ENCODE data around the gene FMO5.

DNA sequence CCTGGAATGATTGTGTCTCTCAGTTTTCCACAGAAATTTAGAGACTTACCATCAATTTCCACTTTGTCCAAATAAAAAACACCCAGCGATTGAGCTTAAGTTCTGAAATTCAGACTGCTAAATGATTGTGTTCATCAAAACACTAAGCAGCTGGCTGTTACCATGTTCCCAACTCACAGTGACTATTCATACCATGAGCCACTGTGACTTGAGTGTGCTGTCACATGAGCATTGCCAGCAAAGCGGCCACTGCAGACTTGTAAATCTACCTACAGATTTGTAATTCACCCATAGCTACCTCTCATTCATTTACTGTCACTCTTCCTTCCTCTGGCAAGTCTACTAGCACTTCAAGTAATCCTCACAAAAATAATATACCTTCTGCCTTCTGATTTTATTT lies 35.6 kb downstream of the FMO5 start:
- TF ChIP-seq, protein P1, sequence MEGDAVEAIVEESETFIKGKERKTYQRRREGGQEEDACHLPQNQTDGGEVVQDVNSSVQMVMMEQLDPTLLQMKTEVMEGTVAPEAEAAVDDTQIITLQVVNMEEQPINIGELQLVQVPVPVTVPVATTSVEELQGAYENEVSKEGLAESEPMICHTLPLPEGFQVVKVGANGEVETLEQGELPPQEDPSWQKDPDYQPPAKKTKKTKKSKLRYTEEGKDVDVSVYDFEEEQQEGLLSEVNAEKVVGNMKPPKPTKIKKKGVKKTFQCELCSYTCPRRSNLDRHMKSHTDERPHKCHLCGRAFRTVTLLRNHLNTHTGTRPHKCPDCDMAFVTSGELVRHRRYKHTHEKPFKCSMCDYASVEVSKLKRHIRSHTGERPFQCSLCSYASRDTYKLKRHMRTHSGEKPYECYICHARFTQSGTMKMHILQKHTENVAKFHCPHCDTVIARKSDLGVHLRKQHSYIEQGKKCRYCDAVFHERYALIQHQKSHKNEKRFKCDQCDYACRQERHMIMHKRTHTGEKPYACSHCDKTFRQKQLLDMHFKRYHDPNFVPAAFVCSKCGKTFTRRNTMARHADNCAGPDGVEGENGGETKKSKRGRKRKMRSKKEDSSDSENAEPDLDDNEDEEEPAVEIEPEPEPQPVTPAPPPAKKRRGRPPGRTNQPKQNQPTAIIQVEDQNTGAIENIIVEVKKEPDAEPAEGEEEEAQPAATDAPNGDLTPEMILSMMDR (IDR thresholded peaks at IDR 0.05): no peak
- TF ChIP-seq EZH2phosphoT487 (IDR thresholded peaks at IDR 0.05): no peak

Data from neural progenitor cell (in vitro differentiated cells).